Ovary (tissue), 9 donors: ENCODE results near the gene SPATA16. TPM values are rescaled to one million over a fixed set of nuclear protein-coding genes. Genes with fewer than 3 reads are reported as not detected.

Experiments
- DNase-seq, 5 donors: peaks; one replicate each; pipeline ENCODE4 v3.0.0-alpha.2; 2019 to 2020
- H3K27ac ChIP-seq, 2 donors: fragments of 200-600 bp; one replicate each; pipeline versions ENCODE4 v1.5.1 to v1.8.0; 2019 to 2022
- H3K27me3 ChIP-seq: fragments of 200-600 bp; one replicate; pipeline ENCODE4 v1.8.0; 2022
- H3K36me3 ChIP-seq: fragments of 200-600 bp; sonication (generic); one replicate; pipeline ENCODE4 v1.5.1; 2019
- H3K4me1 ChIP-seq: one replicate; pipeline ENCODE4 v1.8.1; 2013; ENCODE audit warnings: mild to moderate bottlenecking, moderate library complexity; ENCODE audit not compliant: insufficient read depth
- H3K4me3 ChIP-seq: fragments of 200-600 bp; sonication (generic); one replicate; pipeline ENCODE4 v1.5.1; 2017
- H3K9me3 ChIP-seq, 2 donors: fragments of 200-600 bp in 1 of 2; sonication (generic) in 1 of 2; one replicate each; pipeline versions ENCODE4 v1.5.1 to v1.8.1; 2013 to 2019; ENCODE audit warnings: mild to moderate bottlenecking in 1 of 2, moderate library complexity in 1 of 2
- EP300 ChIP-seq: sonication (generic); formaldehyde crosslinking; IDR thresholded peaks from one replicate; pipeline ENCODE4 v1.6.1; 2017; ENCODE audit warnings: antibody characterized with exemption
- POLR2A ChIP-seq: fragments of 450-650 bp; IDR thresholded peaks from one replicate; pipeline ENCODE4 v1.6.1; 2017; ENCODE audit warnings: antibody characterized with exemption, mild to moderate bottlenecking, moderate library complexity
- WGBS, 3 donors: extraction: QIAGEN DNeasy Blood & Tissue Kit in 1 of 3; methylation state at CpG; one replicate each; pipeline versions ENCODE4 v1.1.5 to v1.1.7; 2013 to 2017; 5-methylcytosine and 5-hydroxymethylcytosine counted together
- intact Hi-C, 4 donors: fragments of 100-400 bp; cut with DNase I; formaldehyde crosslinking; loops; one replicate each; pipeline versions ENCODE4 v1.11.0 to v1.15.1; 2022 to 2023
- polyA plus RNA-seq, 2 donors: library from polyadenylated mRNA; stranded (reverse); fragments of 200-250 nt in 1 of 2; fragments of 350-450 nt in 1 of 2; fragmentation: Illumina TruSeq in 1 of 2; extraction: RNeasy Lipid Tissue Mini Kit (QIAGEN cat#74804) in 1 of 2; gene quantifications; one replicate each; pipeline ENCODE4 v1.2.3, GENCODE V29; 2013 to 2014
- total RNA-seq, 7 donors: library from RNA; depleted of rRNA in 2 of 7; stranded (reverse); fragments of >200 nt in 2 of 7; fragmentation: NEBNext Ultra II Directional in 3 of 7; extraction: Animal tissue kit (Norgen Biotek cat#: 25700) in 3 of 7; gene quantifications; one replicate each; pipeline versions ENCODE4 v1.1.0 to v1.2.4, GENCODE V29; 2016 to 2023
- TF ChIP-seq, protein P1 (sequence below), 3 donors: fragments of 450-650 bp in 2 of 3; fragments of 200-600 bp in 1 of 3; IDR thresholded peaks; one replicate each; pipeline versions ENCODE4 v1.5.1 to v1.8.0; 2016 to 2022; ENCODE audit warnings: antibody characterized with exemption in 3 of 3, mild to moderate bottlenecking in 1 of 3
- donor health status: DM: no; HTN: no; CAD: no; lungs with moderate emphysema.
- donor health status: DM: no; HTN: no; CAD: no.
- donor health status: Bipolar disorder and iron deficiency.
- donor health status: DM: yes; HTN: yes; CAD: no.
- donor health status: DM: no; HTN: no; CAD: no.
- donor health status: DM: yes; HTN: yes; CAD: no.

SPATA16 gene
- total and polyA plus RNA-seq, 9 donors, result not detected

DNA sequence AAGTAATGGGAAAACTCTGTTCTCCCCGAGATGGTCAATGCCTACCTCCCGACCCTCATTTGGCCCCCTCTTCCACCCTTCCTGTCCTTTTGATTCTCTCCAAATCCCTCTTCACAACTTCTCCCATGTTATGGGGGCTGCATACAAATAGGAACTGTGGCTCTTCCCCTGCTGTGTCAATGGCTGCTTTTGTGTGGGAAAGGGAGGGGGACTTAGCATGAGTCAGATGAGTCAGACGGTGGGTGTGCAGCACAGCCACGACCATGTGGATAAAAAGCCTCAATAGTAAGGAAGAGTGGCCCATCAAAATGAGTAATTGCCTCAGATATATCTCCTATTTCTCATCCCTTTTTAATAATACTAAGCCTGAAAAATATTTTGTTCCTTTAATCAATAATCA, 31.9 kb downstream of the SPATA16 start:
- TF ChIP-seq, protein P1, sequence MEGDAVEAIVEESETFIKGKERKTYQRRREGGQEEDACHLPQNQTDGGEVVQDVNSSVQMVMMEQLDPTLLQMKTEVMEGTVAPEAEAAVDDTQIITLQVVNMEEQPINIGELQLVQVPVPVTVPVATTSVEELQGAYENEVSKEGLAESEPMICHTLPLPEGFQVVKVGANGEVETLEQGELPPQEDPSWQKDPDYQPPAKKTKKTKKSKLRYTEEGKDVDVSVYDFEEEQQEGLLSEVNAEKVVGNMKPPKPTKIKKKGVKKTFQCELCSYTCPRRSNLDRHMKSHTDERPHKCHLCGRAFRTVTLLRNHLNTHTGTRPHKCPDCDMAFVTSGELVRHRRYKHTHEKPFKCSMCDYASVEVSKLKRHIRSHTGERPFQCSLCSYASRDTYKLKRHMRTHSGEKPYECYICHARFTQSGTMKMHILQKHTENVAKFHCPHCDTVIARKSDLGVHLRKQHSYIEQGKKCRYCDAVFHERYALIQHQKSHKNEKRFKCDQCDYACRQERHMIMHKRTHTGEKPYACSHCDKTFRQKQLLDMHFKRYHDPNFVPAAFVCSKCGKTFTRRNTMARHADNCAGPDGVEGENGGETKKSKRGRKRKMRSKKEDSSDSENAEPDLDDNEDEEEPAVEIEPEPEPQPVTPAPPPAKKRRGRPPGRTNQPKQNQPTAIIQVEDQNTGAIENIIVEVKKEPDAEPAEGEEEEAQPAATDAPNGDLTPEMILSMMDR (IDR thresholded peaks at IDR 0.05), result no peak
- no peak for TF ChIP-seq EP300
- TF ChIP-seq POLR2A, result no peak
- Histone ChIP-seq H3K4me1 (no peaks in the 10 kb centered on the region), H3K36me3 (no peaks in the 10 kb centered on the region), H3K4me3 (no peak overlapping the region), H3K27me3 (no peaks in the 10 kb centered on the region), H3K27ac (no peak overlapping the region), H3K9me3 (no peaks in the 10 kb centered on the region)
- DNase-seq, result no peak
- intact Hi-C loops, result no loop called here
- 53 to 70% (median 56%) methylated on average over 4 of the region's 4 CpGs for WGBS, 3 donors

DNA sequence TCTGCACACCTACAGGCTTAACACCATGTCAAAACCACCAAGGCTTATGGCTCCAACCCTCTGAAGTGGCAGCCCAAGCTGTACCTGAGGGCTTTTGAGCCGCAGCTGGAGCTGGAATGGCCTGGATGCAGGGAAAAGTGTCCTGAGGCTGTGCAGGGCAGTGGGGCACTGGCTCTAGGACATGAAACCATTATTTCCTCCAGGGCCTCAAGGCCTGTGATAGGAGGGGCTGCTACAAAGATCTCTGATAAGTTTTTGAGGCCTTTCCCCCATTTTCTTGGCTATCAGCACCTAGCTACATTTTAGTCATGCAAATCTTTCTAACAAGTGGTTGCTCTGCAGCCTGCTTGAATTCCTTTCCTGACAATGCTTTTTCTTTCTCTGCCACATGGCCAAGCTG, 37.6 kb downstream of the SPATA16 start:
- Histone ChIP-seq H3K36me3 (no peaks in the 10 kb centered on the region), H3K27me3 (no peaks in the 10 kb centered on the region), H3K4me3 (no peak overlapping the region), H3K27ac (no peak overlapping the region), H3K4me1 (no peaks in the 10 kb centered on the region), H3K9me3 (no peaks in the 10 kb centered on the region)
- DNase-seq, result no peak
- TF ChIP-seq EP300 (no peak), POLR2A (no peak)
- TF ChIP-seq, protein P1 (IDR thresholded peaks at IDR 0.05), result no peak
- WGBS, 3 donors, result 83 to 90% (median 85%) methylated on average over 1 of the region's 1 CpG
- intact Hi-C loops, result no loop called here

DNA sequence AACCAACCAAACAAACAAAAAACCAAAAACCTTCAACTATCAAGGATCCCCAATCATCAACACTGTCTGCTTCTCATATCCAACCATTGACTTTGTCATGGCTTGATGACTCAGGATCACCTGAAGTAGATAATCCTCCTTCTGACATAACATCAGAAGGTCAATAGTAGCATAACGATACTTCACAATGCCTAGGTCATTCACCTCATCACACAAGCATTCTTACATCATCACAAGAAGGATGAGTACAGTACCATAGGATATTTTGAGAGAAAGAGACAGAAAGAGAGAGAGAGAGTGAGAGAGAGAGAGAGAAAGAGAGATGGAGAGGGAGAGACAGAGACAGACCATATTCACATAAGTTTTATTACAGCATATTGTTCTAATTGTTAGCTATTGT, 42.1 kb downstream of the SPATA16 start:
- no peaks in the 10 kb centered on the region for H3K36me3 ChIP-seq
- no peak for DNase-seq
- H3K27me3 ChIP-seq, result no peaks in the 10 kb centered on the region
- H3K27ac ChIP-seq, result no peak overlapping the region
- intact Hi-C loops, result loop anchor here in 1 of 4 donors (2.0 kb wide), 1 partner anchor 54 kb away; no protein-coding TSS in a partner anchor
- WGBS, 3 donors, result 78 to 92% (median 87%) methylated on average over 1 of the region's 1 CpG
- TF ChIP-seq, protein P1 (IDR thresholded peaks at IDR 0.05), result no peak
- H3K4me1 ChIP-seq, result no peaks in the 10 kb centered on the region
- H3K4me3 ChIP-seq, result no peak overlapping the region
- no peaks in the 10 kb centered on the region for H3K9me3 ChIP-seq

DNA sequence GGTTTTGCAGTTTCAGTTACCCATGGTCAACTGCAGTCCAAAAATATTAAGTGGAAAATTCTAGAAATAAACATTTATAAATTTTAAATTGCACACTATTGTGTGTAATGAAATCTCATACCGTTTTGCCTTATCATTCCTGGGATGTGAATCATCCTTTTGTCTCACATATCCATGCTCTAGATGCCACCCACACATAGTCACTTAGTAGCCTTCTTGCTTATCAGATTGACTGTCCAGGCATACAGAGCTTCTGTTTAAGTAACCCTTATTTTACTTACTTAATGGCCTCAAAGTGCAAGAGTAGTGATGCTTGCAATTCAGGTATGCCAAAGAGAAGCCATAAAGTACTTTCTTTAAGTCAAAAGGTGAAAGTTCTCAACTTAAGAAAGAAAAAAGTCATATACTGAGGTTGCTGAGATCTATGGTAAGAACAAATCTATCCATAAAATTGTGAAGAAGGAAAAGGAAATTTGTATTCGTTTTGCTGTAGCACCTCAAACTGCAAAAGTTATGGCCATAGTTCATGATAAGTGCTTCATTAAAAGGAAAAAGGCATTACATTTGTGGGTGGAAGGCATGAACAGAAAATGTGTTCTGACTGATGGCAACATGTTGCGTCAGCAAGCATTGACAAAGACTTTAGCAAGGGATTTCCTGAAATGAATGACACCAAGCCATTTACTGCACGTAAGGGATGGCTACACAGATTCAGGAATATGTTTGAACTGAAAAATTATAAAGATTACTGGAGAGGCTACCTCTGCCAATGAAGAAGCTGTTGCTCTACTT, 43.8 kb downstream of the SPATA16 start:
- Histone ChIP-seq H3K27me3 (no peaks in the 10 kb centered on the region), H3K4me3 (no peak overlapping the region), H3K9me3 (no peaks in the 10 kb centered on the region), H3K27ac (no peak overlapping the region), H3K4me1 (no peaks in the 10 kb centered on the region), H3K36me3 (no peaks in the 10 kb centered on the region)
- DNase-seq, result no peak
- 66 to 72% (median 71%) methylated on average over 4 of the region's 4 CpGs for WGBS, 3 donors
- no peak for TF ChIP-seq POLR2A
- TF ChIP-seq EP300, result no peak
- TF ChIP-seq, protein P1 (IDR thresholded peaks at IDR 0.05), result no peak
- intact Hi-C loops, result no loop called here
